HG02938 (cell line): Measurements from ENCODE around the gene RNF13.
"Not testable (repeated sequence)": the region's sequence is repeated elsewhere in the genome, so short reads cannot be mapped to it uniquely, and the experiment has no call there.

Experiments
- ATAC-seq: cut with Tn5 transposase; IDR thresholded peaks from one replicate; pipeline ENCODE4 v1.9.1; 2021; ENCODE audit warnings: mild to moderate bottlenecking, moderate library complexity; ENCODE audit not compliant: unreplicated experiment

Gene RNF13

DNA sequence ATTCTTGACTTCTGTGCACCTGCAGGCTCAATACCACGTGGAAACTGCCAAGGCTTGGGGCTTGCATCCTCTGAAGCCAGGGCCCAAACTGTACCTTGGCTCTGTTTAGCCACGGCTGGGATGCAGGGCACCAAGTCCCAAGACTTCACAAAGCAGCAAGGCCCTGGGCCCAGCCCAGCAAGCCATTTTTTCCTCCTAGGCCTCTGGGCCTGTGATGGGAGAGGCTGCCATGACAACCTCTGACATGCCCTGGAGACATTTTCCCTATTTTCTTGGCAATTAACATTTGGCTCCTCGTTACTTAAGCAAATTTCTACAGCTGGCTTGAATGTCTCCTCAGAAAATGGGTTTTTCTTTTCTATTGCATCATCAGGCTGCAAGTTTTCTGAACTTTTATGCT lies 25.5 kb downstream of the RNF13 start:
- not testable (repeated sequence) for ATAC-seq

GRCh38 chr3:149839469-149839868 lies 26.5 kb downstream of the RNF13 start:
- ATAC-seq, result not testable (repeated sequence)

DNA sequence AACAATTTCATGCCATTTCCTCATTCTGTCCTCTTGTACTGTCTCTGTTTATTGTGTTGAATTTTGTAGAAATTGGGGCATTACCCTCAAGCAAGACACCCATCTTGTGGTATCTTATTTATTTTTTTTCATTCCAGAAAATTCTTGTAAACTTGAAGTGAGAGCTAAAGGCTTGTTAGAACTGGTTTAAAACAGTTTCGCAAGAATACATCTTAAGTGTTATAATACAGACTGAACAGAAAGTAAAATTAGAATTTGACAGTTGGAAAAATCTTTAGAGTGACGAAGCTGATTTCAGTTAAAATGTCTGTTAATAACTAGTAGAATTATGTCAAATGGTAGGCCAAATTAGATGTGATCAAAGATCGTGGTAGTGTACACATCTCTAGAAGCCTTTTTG lies 26.9 kb downstream of the RNF13 start:
- no peak for ATAC-seq

GRCh38 chr3:149843502-149843901 lies 30.5 kb downstream of the RNF13 start:
- no peak for ATAC-seq

DNA sequence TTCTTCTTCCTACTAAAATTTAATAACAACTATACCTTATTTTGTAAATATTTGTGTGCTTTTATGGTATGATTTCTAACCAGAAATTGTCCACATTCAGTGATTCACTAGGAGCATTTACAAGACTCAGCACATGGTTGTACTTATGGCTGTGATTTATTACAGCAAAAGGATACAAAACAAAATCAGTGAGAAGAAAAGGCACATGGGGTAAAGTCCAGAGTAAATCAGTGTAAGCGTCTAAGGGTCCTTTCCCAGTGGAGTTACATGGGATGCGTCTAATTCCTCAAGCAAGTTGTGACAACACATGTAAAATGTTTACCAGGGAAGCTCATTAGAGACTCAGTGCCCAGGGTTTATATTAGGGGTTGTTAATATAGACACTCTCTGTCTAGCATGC lies 31.1 kb downstream of the RNF13 start:
- ATAC-seq, result no peak

DNA sequence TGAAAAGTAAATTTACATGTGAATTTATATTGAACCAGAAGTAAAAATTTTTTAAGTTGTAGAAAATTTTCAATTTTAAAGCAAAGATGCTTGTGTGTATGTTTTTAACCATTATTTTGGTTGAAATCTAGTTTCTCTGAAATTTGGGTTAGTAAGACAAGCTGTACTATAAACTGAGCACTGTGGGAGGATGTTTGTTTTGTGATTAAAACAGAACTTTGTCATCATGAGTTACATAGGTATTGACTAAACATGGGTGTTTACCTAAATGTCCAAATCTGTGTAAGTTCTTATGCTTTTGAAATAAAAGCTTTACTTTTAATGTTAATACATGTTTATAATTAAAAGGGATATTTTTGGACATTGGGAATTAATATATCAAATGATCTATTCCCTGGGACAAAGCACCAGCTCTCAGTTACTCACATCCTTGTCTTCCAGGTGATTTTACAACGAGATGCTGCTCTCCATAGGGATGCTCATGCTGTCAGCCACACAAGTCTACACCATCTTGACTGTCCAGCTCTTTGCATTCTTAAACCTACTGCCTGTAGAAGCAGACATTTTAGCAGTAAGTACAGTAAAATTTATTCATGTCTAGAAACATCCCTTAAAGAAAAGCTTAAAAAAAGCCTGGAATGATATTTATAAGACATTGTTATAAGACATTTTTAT lies 32.7 kb downstream of the RNF13 start:
- no peak for ATAC-seq

DNA sequence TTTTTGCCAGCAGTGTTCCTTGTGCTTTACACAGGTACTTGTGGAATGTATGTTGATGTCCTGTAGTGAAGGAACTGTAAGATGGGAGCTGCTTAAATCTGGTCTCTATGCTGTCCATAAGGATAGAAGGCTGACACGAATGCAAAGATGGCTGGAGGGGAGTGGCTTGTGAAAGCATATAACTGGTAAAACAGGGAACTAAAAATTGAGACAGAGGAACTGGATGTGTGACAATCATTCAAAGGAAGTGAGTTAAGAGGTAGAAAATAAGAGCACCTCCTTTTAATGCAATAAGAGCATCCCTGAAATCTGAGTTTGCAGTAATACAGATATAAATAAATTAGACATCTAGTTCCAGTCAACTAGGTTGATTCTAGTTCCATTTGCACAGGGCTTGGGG lies 35.2 kb downstream of the RNF13 start:
- no peak for ATAC-seq

DNA sequence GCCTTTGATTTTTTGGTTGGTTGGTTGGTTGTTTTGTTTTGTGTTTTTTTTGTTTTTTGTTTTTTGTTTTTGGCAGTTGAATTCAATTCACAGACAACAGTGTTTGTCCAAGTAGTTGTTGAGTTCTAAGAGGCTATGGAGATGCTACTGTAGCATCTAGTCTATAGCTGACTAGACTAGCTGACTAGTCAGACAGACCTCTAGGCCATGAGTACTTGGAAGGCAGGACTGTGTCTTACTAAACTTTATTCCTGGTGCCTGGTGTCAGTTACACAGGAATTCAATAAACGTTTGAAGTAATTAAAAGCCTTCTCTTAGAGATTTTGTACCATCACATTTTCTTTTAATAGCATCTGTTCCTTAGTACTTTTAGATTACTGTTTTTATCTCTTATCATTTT lies 35.7 kb downstream of the RNF13 start:
- no peak for ATAC-seq

GRCh38 chr3:149850787-149851584 lies 38.0 kb downstream of the RNF13 start:
- no peak for ATAC-seq

DNA sequence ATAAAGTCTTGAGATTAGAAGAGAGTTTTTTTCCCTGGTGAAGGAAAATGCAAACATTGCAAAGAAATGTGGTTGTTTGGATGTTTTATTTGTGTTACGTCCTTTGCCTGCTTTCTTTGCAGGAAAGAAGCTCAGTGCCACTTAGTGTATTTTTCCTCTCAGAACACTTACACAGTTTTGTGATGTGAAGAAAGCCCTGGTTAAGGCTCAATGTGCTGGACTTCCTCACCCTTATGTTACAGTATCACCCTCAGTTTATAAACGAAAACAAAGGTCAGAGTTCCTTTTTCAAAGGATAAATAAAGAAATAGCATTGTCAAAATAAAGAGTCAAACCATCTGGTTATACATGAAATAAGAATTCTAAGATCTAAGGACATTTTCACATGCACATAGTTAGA lies 45.9 kb downstream of the RNF13 start:
- no peak for ATAC-seq

DNA sequence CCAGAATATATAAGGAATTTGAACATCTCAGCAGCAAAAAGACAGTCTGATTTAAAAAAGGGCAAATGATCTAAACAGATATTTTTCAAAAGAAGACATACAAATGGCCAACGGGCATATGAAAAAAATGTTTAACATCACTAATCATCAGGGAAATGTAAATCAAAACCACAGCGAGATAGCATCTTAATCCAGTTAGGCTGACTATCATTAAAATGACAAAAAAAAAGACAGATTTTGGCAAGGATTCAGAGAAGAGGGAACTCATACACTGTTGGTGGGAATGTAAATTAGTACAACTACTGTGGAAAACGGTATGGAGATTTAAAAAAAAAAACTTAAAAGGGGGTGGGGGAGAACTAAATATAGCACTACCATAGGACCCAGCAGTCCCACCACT lies 47.9 kb downstream of the RNF13 start:
- ATAC-seq, result no peak

DNA sequence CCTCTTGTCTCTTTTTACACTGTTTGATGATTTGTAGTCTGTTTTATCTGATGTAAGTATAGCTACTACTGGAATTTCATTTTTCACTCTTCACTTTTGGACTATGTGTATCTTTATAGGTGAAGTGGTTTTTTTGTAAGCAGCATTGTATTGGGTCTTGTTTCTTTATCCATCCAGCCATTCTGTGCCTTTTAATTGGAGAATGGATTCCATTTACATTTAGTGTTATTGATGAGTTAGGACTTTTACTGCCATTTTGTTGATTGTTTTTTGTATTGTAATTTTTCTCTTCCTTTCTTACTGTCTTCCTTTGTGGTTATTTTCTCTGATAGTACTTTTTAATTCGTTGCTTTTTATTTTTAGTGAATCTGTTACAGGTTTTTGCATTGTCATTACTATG lies 54.5 kb downstream of the RNF13 start:
- no peak for ATAC-seq

DNA sequence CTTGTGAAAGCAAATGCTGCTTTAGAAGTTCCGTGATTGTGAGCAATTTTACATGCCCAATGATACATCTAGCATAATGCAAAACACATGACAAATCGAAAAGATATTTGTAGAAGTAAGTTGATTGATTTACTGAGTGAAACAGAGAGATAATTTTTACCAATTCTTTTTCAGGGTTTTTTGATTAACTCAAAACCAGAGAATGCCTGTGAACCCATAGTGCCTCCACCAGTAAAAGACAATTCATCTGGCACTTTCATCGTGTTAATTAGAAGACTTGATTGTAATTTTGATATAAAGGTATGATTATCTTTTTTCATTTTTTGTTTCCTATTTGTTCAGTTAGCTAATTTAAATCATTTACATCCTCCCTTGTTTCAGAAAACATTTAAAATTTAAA lies 58.8 kb downstream of the RNF13 start:
- ATAC-seq, result no peak

DNA sequence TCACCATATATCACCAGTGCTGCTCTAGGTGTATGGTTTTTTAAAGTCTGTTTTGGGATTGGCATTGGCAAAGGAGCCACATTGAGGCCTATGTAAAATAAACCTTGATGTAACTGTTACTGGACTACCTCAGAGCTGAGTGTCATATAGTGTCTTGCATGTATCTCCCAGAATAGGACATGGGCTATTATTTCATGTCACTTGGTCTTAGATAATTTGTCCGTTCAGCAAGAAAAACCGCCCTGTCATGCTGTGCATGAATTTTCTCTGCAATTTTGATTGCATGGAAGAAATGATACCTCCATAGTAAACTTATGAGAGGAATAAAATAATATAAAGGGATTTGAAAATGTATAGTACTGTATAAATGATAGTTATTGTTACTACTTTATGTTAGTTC lies 59.6 kb downstream of the RNF13 start:
- ATAC-seq, result no peak

DNA sequence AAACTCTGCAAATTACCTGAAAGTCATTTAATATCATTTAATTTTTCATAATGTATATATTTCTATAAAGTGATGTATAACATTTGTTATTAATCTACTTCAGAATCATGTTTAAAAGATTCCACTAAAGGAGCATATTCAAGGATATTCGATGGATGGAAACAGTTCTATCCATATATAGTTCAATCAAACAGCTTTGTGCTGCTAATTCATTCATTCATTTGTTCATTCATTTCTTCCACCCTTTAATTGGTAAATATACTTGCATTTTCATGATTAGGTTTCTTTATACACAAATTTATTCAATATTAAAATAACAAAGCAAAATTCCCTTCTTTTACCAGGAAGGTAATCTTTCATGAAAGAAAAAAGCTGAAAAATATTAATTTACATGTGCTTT lies 64.7 kb downstream of the RNF13 start:
- ATAC-seq, result no peak

DNA sequence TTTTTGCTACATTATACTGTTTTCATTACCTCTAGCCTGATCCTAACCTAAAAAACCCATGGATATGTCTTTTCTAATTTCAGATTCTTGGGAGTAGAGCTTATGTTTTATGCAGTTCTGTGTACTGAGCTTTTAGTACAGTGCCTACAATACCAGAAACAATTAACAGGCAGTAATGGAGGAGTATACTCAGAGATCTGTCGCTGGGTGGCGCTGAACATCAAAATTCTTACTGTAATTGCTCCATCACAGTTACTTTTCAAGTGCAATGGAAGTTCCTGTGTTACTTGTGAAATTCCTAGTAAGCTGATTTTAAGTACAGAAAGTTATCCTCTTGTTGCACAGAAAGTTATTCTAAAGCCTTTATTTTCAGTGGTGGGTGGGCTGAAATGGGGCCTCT lies 66.9 kb downstream of the RNF13 start:
- peak; percentile 78 for ATAC-seq

DNA sequence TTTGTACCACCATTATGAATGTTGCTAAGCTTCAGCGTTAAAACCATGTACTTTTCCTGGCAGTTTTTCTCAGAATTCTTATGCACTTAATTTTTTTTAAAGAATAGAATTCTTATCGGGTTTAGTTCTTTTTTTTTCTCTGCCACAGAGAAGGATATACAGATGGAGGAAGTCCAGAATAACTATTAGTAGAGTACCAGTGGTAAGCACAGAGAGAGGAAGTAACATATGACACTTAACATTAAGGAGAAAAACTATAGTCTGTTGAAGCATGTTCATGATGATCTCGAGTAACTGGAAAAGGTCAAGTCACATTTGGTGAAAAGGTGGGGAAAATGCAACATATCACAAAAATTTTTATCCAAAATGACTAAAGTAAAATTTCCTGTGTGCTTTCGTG lies 68.9 kb downstream of the RNF13 start:
- no peak for ATAC-seq

DNA sequence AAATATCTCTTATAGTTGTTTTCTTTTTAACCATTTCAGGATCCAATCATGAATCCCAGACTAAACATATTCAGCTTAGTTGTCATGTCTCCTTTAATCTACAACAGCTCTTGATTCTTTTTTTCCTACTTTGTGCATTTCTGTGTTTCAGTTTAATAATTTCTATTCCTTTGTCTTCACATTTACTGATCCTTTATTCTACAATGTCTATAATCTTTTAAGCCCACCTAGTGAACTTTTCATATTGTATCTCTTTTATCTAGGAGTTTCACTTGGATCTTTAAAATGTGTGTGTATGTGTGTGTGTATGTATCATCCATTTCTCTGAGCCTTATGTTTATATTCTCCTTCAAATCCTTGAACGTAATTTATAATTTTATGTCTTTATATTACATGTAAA lies 70.1 kb downstream of the RNF13 start:
- ATAC-seq, result no peak

GRCh38 chr3:149883860-149884259 lies 70.8 kb downstream of the RNF13 start:
- ATAC-seq, result not testable (repeated sequence)

DNA sequence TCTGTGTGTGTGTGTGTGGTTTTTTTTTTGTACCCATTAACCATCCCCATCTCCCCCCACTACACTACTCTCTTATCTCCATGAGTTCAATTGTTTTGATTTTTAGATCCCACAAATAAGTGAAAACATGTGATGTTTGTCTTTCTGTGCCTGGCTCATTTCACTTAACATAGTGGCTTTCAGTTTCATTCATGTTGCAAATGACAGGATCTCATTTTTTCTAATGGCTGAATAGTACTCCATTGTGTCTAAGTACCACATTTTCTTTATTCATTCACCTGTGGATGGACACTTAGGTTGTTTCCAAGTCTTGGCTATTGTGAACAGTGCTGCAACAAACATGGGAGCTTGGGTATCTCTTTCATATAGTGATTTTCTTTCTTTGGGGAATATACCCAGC lies 71.8 kb downstream of the RNF13 start:
- ATAC-seq, result not testable (repeated sequence)

GRCh38 chr3:149886957-149887356 lies 73.9 kb downstream of the RNF13 start:
- no peak for ATAC-seq

- ATAC-seq, result no peak
Observed at GRCh38 chr3:149891621-149892020, 78.6 kb downstream of the RNF13 start.

- ATAC-seq, result no peak
Observed at GRCh38 chr3:149892371-149892770, 79.4 kb downstream of the RNF13 start.
